GM12874 (cell line): ENCODE results near the gene PPARA.

Experiments
- CTCF ChIP-seq: IDR thresholded peaks from 2 replicates; pipeline ENCODE4 v1.5.1; 2011; ENCODE audit warnings: low read depth, mild to moderate bottlenecking, control low read depth, low read length, moderate library complexity; ENCODE audit not compliant: insufficient read depth

The PPARA gene

GRCh38 chr22:46175631-46176030 is 25.3 kb downstream of the PPARA start:
- no peak for TF ChIP-seq CTCF

- no peak for TF ChIP-seq CTCF
Measured at GRCh38 chr22:46176508-46177003, 26.2 kb downstream of the PPARA start.

- no peak for TF ChIP-seq CTCF
Measured at GRCh38 chr22:46178755-46179505, 28.6 kb downstream of the PPARA start.

- TF ChIP-seq CTCF = no peak
Measured at GRCh38 chr22:46179748-46180147, 29.4 kb downstream of the PPARA start.

GRCh38 chr22:46180370-46181137 is 30.2 kb downstream of the PPARA start:
- no peak for TF ChIP-seq CTCF

GRCh38 chr22:46183733-46184132 is 33.4 kb downstream of the PPARA start:
- TF ChIP-seq CTCF = no peak

GRCh38 chr22:46185283-46185682 is 35.0 kb downstream of the PPARA start:
- no peak for TF ChIP-seq CTCF
